HG03095 (cell line): ENCODE data around the gene FNDC3A.

ENCODE experiments used
- ATAC-seq: cut with Tn5 transposase; IDR thresholded peaks from one replicate; pipeline ENCODE4 v1.9.1; 2021; ENCODE audit warnings: moderate library complexity; ENCODE audit not compliant: unreplicated experiment

The FNDC3A gene

GRCh38 chr13:49213539-49213938, 237.8 kb downstream of the FNDC3A start:
- no peak for ATAC-seq

DNA sequence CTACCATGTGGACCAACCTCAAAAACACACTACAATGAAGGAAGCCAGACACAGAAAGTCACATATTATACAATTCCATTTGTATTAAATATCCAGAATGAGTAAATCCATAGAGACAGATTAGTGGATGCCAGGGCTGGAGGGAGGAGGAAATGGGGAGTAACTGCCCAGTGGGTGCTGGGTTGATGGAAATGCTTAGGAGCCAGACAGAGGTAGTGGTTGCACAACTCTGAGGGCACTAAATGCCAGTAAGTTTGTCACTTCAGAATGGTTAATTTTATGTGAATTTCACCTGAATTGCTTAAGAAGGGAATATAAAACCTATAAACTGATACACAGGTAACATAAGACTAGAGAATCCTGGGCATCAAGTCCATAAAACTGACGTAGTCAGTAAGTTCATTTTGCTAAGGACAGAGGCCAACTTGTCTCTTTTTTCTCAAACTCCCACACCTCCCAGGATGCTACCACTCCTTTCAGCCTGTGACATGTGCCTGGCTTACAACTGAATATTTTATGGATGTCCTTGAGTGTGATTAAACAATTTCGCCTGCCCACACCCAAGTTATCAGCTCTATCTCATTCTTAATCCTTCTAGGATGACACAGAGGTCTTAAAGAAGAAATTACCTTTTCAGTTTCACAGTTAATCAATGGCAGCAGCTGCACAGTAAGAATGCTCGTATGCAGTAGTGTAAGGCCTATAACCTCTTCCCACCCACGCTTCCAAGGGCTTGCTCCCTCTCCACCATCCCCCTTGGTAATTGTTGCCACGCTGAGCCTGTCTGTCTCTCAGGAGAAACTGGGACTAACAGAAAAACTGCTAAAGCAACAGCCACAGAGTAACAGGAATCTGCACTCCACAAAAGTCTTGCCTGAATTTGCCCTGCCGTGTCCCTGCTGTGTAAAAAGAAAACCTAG, 238.5 kb downstream of the FNDC3A start:
- ATAC-seq = no peak

- ATAC-seq = no peak
Measured at GRCh38 chr13:49214917-49215376, 239.2 kb downstream of the FNDC3A start.

- no peak for ATAC-seq
Measured at GRCh38 chr13:49216334-49216733, 240.6 kb downstream of the FNDC3A start.

GRCh38 chr13:49217962-49218492, 242.3 kb downstream of the FNDC3A start:
- ATAC-seq = no peak

DNA sequence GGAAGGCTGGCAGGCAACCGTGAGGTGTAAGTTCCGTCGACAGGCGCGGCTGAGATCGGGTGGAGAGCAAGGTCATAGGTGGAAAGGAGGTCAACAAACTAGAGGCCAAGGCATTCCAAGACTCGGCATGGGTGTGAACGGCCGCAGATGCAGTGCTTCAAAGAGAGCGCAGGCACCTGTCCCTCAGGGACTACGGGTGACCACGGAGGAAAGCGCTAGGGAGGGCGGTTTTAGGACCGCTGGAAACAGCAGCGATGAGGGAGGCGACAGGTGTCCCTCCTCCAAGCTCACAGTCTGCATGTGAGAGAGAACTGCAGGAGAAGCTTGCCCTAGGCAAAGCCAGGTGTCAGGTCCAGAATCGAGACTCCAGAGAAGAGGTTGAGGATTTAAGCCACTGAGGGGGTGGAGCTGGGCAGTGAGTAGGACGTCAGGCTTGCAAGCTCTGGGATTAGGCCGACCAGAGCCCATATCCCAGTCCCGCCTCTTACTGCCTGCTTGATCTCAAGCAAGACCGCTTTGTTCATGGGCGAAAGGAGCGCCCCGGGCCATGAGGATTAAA, 242.9 kb downstream of the FNDC3A start:
- no peak for ATAC-seq

GRCh38 chr13:49219647-49220035, 243.9 kb downstream of the FNDC3A start:
- no peak for ATAC-seq

DNA sequence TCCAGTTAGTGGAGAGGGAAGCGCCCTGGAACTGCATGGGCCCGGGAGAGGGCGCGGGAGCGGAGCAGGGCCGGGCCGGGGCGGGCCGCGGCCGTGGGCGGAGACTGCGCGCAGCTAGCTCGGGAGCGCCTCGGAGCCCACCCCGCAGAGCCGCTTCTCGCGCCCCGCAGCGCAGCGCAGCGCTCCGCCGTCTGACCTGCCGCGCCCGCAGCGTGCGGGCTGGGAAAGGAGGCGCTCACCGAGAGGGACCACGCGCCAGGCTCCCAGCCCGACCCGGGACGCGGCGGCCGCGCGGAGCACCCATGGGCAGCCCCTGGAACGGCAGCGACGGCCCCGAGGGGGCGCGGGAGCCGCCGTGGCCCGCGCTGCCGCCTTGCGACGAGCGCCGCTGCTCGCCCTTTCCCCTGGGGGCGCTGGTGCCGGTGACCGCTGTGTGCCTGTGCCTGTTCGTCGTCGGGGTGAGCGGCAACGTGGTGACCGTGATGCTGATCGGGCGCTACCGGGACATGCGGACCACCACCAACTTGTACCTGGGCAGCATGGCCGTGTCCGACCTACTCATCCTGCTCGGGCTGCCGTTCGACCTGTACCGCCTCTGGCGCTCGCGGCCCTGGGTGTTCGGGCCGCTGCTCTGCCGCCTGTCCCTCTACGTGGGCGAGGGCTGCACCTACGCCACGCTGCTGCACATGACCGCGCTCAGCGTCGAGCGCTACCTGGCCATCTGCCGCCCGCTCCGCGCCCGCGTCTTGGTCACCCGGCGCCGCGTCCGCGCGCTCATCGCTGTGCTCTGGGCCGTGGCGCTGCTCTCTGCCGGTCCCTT, 244.5 kb downstream of the FNDC3A start, which contains the start of gene MLNR:
Gene MLNR (plus strand): TSS at position 303 of the 820 bp plus-strand sequence. CDS start 0 bp downstream, at position 303.
- ATAC-seq = no peak

GRCh38 chr13:49220856-49221589, 245.3 kb downstream of the FNDC3A start:
- no peak for ATAC-seq

DNA sequence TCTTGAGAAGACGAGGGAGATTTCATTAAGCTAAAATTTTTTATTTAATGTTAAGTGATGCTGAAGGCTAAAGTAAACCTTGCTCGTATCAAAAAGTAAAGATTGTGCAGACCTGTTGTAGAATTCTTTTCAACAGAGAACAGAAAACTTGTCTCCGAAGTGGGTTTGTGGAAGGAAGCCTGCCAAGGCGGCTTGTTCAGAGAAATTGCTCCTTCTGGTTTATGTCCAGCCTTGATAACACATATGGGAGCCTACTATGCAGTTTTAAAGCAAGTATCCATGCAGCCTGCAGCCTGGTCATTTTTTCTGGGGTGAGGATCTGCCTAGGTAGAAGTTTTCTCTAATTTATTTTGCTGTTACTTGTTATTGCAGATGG, 245.9 kb downstream of the FNDC3A start:
- no peak for ATAC-seq

DNA sequence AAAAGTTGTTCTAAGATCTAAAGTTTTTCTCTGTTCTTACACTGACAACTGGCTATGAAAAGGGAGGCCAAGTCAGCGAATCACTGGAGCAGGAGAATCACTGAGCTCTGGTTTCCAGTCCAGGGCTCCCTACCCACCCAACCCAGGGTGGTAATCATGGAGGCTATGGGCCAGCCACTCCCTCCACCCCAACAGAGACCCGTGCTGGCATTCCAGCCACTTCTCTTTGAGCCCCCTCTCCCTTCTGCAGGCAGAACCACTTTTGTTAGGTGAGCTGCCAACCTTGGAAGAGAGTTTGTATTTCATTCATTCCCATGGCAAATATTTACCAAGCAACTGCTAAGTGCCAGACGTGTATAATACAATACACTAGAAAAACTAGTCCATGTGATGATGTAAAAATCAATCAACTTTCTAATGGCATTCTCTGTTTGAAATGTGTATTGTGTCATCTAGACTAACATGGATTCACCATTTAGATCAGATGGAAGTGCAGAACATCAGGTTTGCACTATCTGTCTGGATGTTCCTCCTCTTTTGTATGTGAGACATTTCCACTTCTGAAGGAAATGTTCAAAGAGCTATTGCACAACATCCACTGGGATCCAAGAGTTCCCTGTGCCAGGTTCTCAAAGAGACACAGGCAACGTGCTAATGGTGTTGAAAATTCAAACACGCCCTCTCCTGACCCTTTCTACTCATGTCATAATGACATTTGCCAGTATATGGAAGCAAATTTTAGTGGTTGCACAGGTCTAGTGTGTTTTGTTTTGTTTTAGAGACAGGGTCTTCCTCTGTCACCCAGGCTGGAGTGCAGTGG, 249.7 kb downstream of the FNDC3A start:
- no peak for ATAC-seq

GRCh38 chr13:49226613-49227012, 250.9 kb downstream of the FNDC3A start:
- ATAC-seq = no peak

DNA sequence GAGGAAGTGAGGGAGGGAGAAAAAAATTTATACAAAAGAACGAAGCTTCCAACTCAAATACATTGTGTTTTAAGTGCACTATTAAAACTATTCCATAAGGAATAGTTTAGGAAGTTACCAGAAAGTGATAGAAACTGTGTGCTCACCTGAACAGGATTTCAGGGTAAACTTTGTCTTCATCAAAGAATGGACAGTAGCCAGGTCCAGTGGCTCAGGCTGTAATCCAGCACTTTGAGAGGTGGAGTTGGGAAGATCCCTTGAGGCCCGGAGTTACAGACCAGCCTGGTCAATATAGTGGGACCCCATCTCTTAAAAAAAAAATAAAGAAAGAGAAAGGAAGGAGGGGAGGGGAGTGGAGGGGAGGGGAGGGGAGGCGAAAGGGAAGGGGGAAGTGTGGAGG, 259.0 kb downstream of the FNDC3A start:
- no peak for ATAC-seq

- ATAC-seq = no peak
Measured at GRCh38 chr13:49235856-49236431, 260.2 kb downstream of the FNDC3A start.

DNA sequence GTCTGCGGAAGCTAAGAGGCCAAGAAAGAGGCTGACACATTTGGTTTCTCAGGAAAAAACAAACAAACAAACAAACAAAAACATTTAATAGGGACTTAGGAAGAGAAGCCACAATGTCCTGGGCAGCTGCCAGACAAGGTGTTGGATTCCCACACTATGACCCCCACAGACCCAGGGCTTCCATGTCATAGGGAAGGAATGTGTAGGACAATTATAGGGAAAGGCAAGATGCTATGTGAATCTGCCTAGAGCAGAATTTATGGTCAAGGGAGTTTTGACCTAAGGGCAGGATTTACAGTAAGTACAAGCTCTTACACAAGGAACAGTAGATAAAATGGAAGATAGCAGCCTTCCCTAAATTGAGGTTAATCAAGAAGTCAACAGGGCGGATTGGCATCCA, 262.9 kb downstream of the FNDC3A start:
- ATAC-seq = no peak

GRCh38 chr13:49240017-49240416, 264.3 kb downstream of the FNDC3A start:
- peak; percentile 80 for ATAC-seq

GRCh38 chr13:49241296-49241695, 265.6 kb downstream of the FNDC3A start:
- no peak for ATAC-seq

GRCh38 chr13:49245101-49245500, 269.4 kb downstream of the FNDC3A start:
- ATAC-seq = no peak
